ENCODE data around the gene CAMK1D. TPM values are rescaled to one million over a fixed set of nuclear protein-coding genes. Genes with fewer than 3 reads are reported as not detected.

Gene CAMK1D
- total and polyA plus RNA-seq, 10 of the 15 experiments (the other 5 are each of a cell fraction or from before 2014, with no cell fraction given): 2.1 to 35.5 (median 14.7) TPM

GRCh38 chr10:12842310-12842709 lies 493.0 kb downstream of the CAMK1D start:
- SMC1A ChIA-PET (ENCODE audit: uncharacterized antibody, unreplicated experiment): no interaction called here
- FAIRE-seq: no peak

More at GRCh38 chr10:12842310-12842709, 493.0 kb downstream of the CAMK1D start:
- H3K79me2 ChIP-seq (ENCODE audit: control insufficient read depth, insufficient read depth, low read length): no peaks in the 10 kb centered on the region
- H4K20me1 ChIP-seq (ENCODE audit: control insufficient read depth, insufficient read depth): no peaks in the 10 kb centered on the region
- no peaks in the 10 kb centered on the region for H3K4me1 ChIP-seq (ENCODE audit: control insufficient read depth, insufficient read depth, low read length)
- CTCF ChIA-PET: no interaction called here
- no peak for DNase-seq (ENCODE audit: low read depth, low spot score)
- no TSS peak for BruUV-seq (replicated peaks)
- intact Hi-C loops (cut with micrococcal nuclease; ENCODE audit: unreplicated experiment): no loop called here
- H3K36me3 ChIP-seq (ENCODE audit: control insufficient read depth in 2 of 2, insufficient read depth in 2 of 2, low read length in 1 of 2): no peaks in the 10 kb centered on the region
- in situ Hi-C loops (cut with MboI): no loop called here
- no peak overlapping the region for H3K4me2 ChIP-seq (ENCODE audit: control insufficient read depth, insufficient read depth)
- TF ChIP-seq CEBPZ (IDR thresholded peaks at IDR 0.05; ENCODE audit: low read depth, low read length): no peak
- TF ChIP-seq ZNF384 (IDR thresholded peaks at IDR 0.05; ENCODE audit: borderline replicate concordance, low read depth, low read length): no peak
- no peak for TF ChIP-seq E2F4 (IDR thresholded peaks at IDR 0.05; ENCODE audit: low read depth, low read length)
- no peak for TF ChIP-seq ESRRA (IDR thresholded peaks at IDR 0.05; ENCODE audit: low read length)
- no peak for TF ChIP-seq CBX5 (IDR thresholded peaks at IDR 0.05; ENCODE audit: low read depth)
- no peak for TF ChIP-seq POLR2A (IDR thresholded peaks at IDR 0.05; ENCODE audit: low read depth, low read length)
- TF ChIP-seq ZBTB40 (IDR thresholded peaks at IDR 0.05; ENCODE audit: borderline replicate concordance): no peak
- TF ChIP-seq SMC3 (IDR thresholded peaks at IDR 0.05; ENCODE audit: borderline replicate concordance, low read length): no peak
- 37% methylated on average over 6 of the region's 6 CpGs for WGBS (ENCODE audit: insufficient coverage, insufficient replicate concordance, low lambda C conversion rate, missing lambda C conversion rate)
- no peaks in the 10 kb centered on the region for H3K27me3 ChIP-seq (replicated peaks in 1 of 2; ENCODE audit: control insufficient read depth in 2 of 2, insufficient read depth in 2 of 2, low read length in 1 of 2)
- no peak overlapping the region for H3K27ac ChIP-seq (ENCODE audit: control insufficient read depth, insufficient read depth)
- H3K9me3 ChIP-seq (replicated peaks; ENCODE audit: control insufficient read depth, insufficient read depth, low read length): no peaks in the 10 kb centered on the region
- no peak overlapping the region for H3K9ac ChIP-seq (ENCODE audit: control insufficient read depth, insufficient read depth, low read length)
- no peak overlapping the region for H2AFZ ChIP-seq (ENCODE audit: control insufficient read depth, low read depth, low read length)
- H3K4me3 ChIP-seq: no peak overlapping the region
- RAD21 ChIA-PET (ENCODE audit: unreplicated experiment): no interaction called here
- POLR2A ChIA-PET: no interaction called here
- no peak for ATAC-seq

Measured in GM12878 (cell line).